Fibroblast of the conjunctiva (primary cell): ENCODE results near the gene TFCP2L1.

Experiments used
- DNase-seq: peaks from one replicate; pipeline ENCODE4 v3.0.0-alpha.2; 2010; ENCODE audit warnings: low read depth

Gene TFCP2L1

DNA sequence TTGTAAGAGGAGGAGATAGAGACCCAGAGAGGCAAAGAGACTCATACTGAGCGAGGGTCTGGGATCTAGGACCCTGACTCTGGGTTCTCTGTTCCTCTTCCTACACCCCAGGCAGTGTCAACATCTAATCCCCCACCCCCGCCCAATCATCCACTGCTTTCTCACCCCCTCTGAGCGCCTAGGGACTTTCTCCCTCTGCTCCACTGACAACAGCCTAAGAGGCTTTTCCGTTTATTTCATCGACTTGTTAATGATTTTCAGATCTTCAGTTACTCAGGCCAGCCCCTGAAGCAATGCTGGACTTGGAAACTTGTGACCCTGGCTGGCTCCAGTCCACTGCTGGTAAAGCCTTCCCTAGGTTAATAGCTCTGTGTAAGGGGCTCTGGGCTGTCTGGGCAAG, 65.1 kb downstream of the TFCP2L1 start:
- DNase-seq, result no peak

DNA sequence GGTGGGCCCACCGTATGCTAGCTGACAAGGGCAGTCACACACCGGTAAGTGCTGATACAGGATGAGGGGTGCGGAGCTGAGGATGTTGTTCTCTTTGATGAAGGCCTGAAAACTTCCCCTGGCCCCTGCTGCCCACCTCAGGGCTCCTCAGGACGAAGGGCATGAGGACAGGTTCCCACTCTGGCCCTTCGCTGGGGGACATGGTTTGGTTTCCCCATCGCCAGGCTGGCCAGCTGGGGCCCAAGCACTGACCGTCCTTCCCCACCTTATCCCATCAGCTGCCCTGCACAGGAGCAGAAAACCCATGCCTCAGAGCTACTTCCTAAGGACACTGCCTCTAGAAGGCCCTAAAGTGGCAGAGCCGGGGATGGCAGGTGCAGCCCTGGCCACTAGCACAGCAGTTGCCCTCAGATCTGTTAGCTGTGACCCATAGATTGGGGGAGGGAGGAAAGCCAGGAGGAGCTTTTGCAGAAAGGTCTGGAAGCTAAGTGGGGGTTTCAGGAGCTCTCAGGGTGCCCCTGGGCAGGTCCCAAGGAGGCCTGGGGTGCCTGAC, 66.5 kb downstream of the TFCP2L1 start:
- no peak for DNase-seq

DNA sequence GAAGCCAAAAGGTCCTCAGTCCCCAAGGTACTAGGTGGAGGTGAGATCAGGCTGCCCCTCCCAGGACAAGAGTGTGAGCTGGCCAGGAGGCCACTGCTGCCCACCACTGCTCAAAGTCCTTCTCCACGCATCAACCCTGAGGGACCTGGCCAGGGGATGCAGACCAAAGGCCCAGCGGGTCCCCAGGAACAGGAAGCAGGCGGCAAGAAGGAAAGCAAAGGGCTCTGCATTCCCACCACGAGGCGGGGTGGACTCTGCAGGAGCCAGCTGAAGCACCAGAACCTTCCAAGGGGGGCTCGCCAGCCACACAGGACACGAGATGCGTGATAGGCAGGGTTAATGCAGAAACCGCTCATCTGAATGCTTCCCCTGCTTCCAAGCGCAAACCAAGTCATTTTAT, 67.4 kb downstream of the TFCP2L1 start:
- DNase-seq, result no peak

DNA sequence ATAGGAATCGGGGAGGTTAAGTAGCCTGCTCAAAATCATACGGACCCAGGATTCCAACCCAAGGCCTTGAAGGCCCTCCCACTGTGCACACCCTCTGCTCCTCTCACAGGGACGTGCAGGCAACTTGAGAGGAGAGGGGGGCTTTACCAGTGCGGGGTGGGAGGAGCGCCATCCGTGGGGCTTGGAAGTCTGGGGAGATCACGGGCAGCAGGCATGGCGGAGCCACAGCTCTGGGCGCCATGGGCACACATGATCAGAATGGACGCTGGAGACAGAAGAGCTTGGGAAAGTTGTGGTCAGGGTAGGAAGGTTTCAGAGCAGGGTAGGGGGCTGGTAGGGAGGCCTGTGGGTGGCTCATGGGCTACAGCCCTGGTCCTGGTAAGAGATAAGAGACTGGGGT, 70.7 kb downstream of the TFCP2L1 start:
- DNase-seq, result no peak

DNA sequence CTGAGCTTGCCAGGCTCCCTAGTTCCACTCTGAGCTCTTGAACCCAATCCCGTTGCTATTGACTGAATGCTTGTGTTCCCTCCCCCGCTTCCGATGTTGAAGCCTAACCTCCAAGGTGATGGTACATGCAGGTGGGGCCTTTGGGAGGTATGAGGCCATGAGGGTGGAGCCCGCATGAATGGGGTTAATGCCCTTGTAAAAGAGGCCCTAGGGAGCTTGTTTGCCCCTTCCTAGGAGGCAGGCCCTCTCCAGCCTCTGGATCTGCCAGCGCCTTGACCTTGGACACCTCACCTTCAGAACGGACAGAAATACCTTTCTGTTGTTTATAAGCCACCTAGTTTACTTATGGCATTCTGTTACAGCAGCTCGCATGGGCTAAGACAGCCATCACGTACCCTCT, 71.6 kb downstream of the TFCP2L1 start:
- no peak for DNase-seq

DNA sequence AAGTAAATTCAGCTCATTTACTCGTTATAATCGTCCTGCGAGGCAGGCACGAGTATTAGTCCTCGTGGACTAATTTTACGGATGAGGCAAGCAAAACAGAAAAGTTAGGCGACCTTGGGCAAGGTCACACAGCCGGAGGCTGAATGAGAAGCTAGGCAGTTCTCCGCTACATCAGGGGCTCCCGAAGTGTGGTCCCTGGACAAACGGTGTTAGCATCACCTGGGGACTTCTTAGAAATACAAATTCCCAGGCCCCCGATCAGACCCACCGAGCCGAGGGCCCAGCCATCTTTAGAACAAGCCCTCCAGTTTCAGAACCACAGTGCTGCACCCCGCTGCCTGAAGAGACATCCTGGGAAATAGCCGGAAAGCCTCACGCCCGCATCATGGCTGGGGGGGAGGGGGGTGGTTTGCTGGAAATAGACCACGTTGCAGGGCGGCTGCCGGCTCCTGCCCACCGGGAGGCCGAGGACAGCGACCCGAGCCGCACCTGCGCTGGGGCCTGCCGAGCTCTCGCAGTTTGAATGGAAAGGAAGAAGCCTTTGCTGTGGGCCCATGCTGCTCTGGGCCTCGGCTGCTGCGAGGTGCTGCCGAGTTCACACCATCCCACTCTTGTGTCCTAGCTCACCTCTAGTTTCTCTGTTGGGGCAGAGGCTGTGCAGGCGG, 72.2 kb downstream of the TFCP2L1 start:
- DNase-seq, result no peak

DNA sequence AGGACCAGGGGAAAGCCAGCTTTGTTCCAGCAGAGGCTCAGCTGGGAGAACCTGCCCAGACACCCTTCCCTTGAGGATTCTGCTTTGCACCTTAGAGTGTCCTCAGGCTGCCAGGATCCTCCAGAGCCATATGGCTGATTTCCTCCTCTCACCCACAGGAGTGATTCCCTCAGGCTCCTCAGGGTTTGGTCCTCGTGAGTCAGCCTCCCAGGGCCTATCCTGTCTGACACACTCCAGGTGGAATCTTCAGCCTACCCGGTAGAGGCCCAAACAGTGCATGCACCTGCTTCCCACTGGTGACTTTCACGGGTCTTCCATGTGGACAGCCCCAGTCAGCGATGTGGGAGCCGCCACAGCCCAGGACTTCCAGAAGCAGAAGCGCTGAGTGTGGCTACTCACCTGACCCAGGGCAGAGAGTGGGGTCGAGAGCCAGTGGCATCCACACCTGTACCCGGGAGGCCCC, 73.3 kb downstream of the TFCP2L1 start:
- no peak for DNase-seq

DNA sequence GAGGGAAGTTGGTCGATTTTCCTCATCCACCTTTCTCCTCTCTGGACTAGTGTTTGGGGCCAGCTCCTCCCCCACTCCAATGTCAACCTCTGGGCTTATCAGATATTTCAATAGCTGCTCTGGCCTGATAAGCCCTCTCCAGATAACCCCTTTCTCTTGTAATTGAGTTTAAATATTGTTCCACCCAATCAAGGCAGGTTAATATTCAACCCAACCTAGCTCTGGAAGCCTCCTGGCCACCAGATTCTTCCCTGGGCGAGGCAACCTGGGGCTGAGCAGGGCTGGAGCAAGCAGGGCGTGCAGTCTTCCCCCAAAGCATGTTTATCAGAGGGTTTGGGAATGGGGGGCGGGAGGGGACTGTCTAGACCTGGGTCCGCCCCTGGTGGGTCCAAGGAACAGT, 73.8 kb downstream of the TFCP2L1 start:
- DNase-seq, result no peak

DNA sequence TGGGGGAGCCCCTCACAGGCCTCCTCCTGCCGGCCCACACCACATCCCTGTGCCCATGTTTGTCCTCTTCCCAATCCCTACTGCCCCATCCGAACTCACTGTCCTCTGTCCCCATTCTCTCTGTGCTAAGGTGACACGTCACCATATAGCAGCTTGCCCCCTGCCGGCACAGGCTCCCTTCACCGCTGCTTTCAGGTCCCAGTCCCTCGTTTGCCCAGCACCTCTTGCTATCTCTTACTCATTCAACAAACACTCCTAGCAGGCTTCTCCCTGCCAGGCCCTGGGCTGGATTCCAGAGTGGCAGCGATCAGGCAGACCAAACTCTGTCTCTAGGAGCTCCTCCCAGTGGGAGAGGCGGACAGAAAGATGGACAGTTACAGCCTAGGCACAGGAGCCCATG, 74.3 kb downstream of the TFCP2L1 start:
- no peak for DNase-seq

DNA sequence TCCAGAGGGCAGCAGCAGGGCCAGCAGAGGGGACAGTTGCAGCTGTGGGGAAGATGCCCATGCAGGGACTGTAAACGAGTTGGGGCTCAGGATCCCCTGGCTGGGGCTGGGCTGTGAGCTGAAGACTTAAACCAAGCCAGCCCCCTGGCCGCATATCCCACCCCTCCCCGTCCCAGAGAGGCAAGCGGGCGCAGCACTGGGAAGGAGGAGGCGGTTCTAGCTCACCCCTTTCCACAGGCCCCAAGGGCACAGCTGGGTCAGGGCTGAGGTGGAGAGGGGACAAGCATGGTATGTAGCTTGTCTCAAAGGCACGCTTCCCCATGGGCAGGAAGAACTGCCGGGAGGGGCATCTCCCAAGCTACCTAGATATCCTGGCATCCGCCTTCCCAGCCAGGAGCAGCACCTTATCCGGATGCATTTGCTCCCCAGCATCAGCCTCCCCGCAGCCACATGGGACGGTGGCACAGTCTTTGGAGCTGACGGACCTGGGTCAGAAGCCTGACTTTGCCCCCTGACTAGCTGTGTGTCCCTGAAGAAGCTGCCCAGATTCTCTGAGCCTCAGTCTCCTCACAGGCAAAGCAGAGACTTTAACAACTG, 75.9 kb downstream of the TFCP2L1 start:
- DNase-seq, result no peak

DNA sequence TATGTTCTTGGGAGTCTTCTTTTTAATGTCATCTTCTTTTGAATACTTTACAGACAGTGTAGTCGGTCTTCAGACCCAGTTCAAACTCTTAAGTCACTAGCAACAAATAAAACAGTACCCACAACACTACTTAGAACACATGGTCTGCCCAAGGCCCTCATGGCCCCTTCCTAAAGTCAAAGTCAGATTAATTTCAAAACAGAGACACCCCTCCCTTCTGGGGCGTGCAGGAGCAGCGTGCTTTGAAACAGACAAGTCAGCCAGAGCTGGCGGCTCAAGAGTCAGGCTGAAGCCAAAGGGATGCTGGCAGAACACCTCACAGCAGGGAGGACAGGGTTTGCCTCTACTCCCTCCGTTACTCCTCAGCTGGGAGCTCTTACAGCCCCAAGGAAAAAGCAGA, 77.5 kb downstream of the TFCP2L1 start:
- DNase-seq, result no peak

DNA sequence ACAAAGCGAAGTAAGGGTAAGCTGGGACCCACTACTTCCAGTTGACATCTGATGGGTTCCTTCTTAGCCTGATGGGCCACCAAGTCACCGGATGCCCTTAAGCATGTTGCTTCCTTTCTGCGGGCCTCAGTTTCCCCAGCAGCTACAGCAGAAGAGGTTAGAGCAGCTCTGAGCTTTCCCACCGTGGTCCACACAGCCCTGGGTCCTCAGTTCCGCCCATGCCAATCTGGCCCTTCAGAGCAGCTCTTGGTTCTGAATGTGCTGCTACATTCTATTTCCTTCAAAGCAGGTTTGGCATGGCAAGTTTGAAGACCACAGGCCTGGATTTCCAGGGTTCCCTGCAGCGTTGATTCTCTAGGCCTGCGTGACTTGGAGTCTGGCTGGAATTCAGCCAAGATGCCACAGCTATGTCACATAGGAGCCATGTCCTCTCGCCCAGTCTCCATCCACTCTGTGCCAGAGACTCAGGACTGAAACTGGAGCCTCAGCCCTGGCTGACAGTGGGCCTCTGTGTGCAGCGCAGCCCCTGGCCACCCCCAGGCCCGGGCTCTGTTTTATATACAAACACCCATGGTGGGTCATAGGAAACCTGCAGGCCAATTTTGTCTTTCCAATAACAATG, 79.6 kb downstream of the TFCP2L1 start:
- DNase-seq, result no peak

DNA sequence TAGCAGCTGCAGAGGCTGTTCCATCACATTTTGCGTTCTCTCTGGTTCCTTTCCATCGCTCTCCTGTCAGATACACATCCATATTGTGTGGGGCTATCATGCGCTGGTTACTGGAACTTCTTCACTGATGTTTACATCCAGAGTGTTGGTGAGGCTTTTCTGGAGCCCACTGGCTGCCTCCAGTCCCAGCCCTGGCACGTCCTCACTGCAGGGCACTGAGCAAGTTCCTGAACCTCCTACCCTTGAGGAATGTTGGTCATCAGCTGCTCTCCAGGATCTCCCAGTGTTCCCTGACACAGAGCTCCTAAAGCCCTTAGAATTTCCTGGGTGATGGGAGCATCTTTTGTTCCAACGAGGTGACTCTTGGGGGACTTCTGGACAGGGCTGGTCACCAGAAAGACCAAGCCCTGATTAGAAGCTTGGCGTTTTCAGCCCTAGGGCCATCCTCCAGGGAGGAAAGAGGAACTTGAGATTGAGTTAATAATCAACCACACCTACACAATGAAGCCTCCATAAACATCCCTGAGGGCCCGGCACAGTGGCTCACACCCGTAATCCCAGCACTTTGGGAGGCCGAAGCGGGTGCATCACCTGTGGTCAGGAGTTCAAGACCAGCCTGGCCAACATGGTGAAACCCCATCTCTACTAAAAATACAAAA, 81.3 kb downstream of the TFCP2L1 start:
- no peak for DNase-seq

DNA sequence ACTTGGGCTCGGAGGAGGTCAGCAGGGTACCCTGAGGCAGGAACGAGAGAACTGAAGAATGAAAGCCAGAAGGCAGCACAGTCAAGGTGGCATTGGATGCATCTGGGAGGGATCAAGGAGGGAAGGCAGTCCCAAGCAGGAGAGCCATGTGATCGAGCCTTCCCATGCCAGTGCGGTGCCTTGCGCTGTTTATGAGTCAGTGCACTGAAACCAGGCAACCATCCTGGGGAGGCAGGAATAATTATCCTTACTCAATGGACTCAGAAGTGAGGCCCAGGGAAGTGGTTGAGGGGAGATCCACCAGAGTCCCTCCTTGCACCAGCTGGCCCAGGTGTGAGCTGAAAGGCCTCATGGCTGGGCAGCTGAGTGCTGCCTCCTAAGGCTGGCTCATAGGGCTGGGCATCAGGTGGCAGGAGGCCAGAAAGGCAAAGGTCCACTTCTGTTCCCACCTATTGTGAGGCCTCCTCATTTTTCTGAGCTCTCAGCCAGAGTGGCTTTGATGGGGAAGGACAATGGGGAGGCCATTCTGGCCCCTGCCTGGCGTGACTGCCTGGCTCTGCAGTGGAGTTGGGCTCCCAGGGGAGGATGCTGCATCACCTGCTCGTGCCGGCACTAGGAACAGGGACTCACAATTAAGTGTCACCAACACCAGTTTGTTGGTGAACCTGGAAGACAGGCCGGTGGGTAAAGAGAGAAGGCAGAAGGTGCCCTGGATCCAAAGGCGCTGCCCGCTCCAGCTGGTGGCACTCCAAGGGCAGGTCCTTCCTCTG, 82.3 kb downstream of the TFCP2L1 start:
- DNase-seq, result no peak

DNA sequence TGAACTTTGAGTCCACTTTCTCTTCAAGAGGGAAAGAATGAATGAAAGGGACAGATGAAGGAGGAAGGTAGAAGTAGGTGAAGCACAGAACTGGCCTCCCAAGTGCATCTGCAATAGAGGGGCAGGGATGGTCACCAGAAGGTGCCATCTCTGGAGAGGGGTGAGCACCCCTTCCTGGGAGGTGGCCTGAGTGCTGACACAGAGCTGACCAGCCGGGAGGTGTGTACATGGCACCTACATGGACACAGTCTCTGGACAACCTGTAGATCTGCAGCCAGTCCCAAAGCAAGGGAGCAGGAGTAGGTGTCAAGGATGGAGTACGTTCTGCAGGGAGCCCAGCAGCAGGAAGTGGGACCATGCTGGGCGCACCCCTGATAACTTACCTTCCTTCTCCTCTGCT, 83.2 kb downstream of the TFCP2L1 start:
- DNase-seq, result no peak

DNA sequence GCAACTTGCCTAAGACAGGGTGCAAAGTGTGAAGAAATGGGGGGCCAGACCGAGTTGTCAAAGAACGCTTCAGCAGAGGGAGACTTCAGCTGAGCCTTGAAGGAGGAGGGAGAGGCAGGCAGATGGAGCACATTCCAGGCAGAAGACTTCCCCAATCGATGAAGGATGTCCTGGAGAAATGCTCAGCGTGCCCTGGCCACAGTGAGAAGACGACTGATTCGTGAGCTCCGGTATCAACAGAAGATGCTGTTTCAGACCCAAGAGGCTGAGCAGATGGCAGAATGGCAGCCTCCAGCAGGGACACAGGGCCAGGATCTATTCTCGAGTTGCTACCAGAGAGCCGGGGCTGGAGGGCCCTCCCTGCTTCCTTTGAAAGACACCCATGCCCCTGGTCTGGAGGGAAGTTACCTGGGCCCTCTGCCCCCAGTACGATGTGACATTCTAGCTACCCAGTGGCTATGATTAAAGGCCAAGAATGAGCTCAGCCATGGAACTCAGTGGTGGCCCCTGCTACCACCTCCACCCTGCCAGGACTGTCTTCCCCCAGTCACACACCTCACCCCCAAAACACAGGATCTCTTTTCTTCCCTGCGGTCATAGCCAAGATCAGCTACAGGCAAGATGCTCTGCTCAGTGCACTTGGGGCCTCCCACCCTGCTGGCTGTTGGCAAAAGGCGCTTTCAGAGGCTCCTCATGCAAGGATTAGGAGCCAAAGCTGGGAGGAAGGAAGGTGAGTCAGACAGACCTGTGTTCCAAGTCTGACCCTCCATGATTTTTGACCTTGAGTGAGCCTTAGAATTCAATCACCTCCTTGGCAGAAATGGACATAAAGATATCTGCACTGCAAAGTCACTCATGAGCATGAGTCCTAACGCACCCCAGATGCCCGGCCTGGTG, 84.3 kb downstream of the TFCP2L1 start:
- DNase-seq, result no peak

DNA sequence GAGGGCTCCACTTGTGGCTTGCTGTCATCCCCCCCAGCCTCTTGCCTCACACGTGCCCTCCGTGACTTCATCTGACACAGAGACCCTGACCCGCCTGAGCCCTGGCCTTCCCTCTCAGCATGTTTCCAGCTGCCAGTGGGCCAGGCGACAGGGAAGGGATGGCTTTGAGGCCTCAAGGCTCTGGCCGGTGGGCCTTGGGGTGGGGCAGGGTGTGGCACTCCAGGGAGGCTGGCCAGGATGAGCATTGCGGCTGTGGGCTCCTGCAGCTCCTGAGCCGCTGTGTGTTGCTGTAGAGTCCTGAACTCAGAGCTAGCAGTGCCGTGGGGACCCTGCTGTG, 85.0 kb downstream of the TFCP2L1 start:
- DNase-seq, result no peak

DNA sequence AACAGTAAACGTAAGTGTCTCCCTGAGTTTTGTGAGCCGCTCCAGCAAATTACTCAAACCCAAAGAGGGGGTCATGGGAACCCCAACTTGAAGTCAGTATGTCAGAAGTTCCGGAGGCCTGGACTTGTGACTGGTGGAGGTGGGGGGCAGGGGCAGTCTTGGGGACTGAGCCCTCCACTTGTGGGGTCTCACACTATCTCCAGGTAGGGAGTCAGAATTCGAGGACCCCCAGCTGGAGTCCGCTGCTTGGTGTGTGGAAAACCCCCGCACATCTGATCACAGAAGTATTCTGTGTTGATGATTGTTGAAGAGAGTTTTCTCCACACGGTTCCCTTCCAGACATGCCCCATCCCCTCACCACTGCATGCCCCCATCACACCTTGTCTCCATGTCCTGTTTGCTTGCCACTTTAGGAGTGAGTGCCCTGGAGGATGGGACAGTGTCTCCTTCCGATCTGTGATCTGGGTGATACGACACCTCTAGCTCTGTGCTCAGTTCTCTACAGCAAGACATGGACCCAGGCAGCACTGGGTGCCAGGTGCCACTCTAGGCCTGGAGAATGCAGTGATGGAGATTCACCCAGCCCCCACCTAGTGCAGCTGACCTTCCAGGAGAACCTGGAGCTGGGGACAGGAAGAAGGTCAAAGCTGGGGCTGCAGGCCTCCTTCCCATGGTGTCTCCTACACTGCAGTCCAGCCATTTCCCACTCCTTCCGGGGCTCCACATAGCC, 85.6 kb downstream of the TFCP2L1 start:
- DNase-seq, result no peak

DNA sequence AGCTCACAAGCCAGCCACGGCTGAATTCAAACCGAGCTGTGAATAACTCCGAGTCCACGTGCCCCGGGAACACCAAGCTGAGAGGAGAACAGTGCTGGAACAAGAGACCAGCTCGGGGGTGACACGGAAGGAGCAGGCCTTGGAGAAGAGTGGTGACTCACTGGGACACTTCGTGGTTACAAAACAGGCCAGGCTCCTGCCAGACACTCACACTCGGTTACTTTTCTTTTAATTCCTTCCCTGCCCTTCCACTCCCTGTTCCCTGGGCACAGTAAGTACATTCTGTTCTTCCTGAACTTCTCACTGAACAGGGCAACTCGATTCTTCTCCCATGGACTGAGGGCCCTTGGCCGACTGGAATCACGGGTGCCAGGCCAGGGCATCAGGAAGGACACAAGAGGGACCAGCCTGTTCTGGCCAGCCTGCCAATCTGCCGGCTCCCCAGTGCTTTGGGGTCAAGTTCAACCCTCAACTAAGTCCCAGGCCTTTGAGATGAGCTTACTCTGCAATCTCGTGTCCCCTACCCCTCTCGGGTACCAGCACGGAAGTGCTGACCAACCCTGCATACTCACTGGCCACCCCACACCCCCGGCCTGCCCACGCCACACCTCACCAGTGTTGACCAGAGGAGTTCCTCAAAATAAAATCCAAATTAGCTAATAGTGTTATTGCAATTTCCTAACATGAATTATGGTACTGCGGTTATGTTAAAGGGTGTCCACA, 87.5 kb downstream of the TFCP2L1 start:
- no peak for DNase-seq

DNA sequence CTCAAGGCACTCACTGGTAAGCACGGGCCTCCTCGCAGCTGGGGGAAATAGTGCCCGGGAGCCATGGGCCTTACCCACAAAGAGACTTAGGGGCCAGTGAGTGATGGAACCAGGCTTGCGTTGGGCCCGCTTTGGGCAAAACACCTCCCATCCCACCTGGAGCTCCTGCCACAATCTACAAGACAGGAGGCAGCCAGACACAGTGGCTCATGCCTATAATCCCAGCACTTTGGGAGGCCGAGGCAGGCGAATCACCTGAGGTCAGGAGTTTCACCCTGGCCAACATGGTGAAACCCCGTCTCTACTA, 88.2 kb downstream of the TFCP2L1 start:
- DNase-seq, result no peak
